NCI-H2029 treated with DMSO at 0.1 percent for 48 hours (cell line): ENCODE measurements around the gene PTPRJ.

Experiments used
- DNase-seq: peaks from one replicate; lab custom pipeline; 2025; lab: John Stamatoyannopoulos, UW

The PTPRJ gene

GRCh38 chr11:47969401-47969800 lies 11.0 kb upstream of the PTPRJ start:
- no peak for DNase-seq

GRCh38 chr11:47971501-47971900 lies 8.9 kb upstream of the PTPRJ start:
- no peak for DNase-seq

- no peak for DNase-seq
These were observed 7.2 kb upstream of the PTPRJ start for GRCh38 chr11:47973173-47973572.

- no peak for DNase-seq
These were observed 3.4 kb upstream of the PTPRJ start for GRCh38 chr11:47976931-47977330.

GRCh38 chr11:47977623-47978022 lies 2.7 kb upstream of the PTPRJ start:
- DNase-seq, result no peak

- peak; percentile 88 for DNase-seq
These were observed 826 bp upstream of the PTPRJ start for GRCh38 chr11:47979378-47980087.

GRCh38 chr11:47980907-47981621 lies 705 bp downstream of the PTPRJ start:
- no peak for DNase-seq

GRCh38 chr11:47981667-47982404 lies 1.5 kb downstream of the PTPRJ start:
- DNase-seq, result no peak

GRCh38 chr11:47982616-47983015 lies 2.3 kb downstream of the PTPRJ start:
- no peak for DNase-seq

- DNase-seq, result no peak
These were observed 3.4 kb downstream of the PTPRJ start for GRCh38 chr11:47983464-47984397.

GRCh38 chr11:47986219-47986618 lies 5.9 kb downstream of the PTPRJ start:
- DNase-seq, result no peak

- no peak for DNase-seq
These were observed 6.4 kb downstream of the PTPRJ start for GRCh38 chr11:47986742-47987141.

- no peak for DNase-seq
These were observed 7.0 kb downstream of the PTPRJ start for GRCh38 chr11:47987310-47987709.

- DNase-seq, result no peak
These were observed 7.4 kb downstream of the PTPRJ start for GRCh38 chr11:47987781-47988180.

- no peak for DNase-seq
These were observed 9.4 kb downstream of the PTPRJ start for GRCh38 chr11:47989779-47990178.

- DNase-seq, result peak; percentile 83
These were observed 11.0 kb downstream of the PTPRJ start for GRCh38 chr11:47991266-47991830.

- no peak for DNase-seq
These were observed 11.5 kb downstream of the PTPRJ start for GRCh38 chr11:47991894-47992293.

GRCh38 chr11:47992959-47993820 lies 12.8 kb downstream of the PTPRJ start:
- DNase-seq, result peak; percentile 66

- no peak for DNase-seq
These were observed 14.1 kb downstream of the PTPRJ start for GRCh38 chr11:47994417-47994816.

- no peak for DNase-seq
These were observed 15.0 kb downstream of the PTPRJ start for GRCh38 chr11:47995360-47995769.
